Upper lobe of left lung (tissue), 6 donors: ENCODE measurements around the gene SEMA3E. TPM values are rescaled to one million over a fixed set of nuclear protein-coding genes. Genes with fewer than 3 reads are reported as not detected.

Source experiments
- ATAC-seq, 2 donors: fragments of 200-7000 bp; cut with Tn5 transposase; one replicate each; pipeline ENCODE4 v1.9.1; 2022; ENCODE audit warnings: mild to moderate bottlenecking in 2 of 2, moderate library complexity in 2 of 2; ENCODE audit not compliant: low FRiP score in 2 of 2
- DNase-seq, 2 donors: peaks; one replicate each; pipeline ENCODE4 v3.0.0-alpha.2; 2019 to 2020
- H3K27ac ChIP-seq, 4 donors: fragments of 200-600 bp; sonication (generic); one replicate each; pipeline ENCODE4 v1.5.1; 2016 to 2019
- H3K27me3 ChIP-seq, 4 donors: fragments of 200-600 bp; sonication (generic); one replicate each; pipeline ENCODE4 v1.5.1; 2017 to 2019
- H3K36me3 ChIP-seq, 4 donors: fragments of 200-600 bp; sonication (generic); one replicate each; pipeline ENCODE4 v1.5.1; 2016 to 2019
- H3K4me1 ChIP-seq, 4 donors: fragments of 200-600 bp; sonication (generic); one replicate each; pipeline ENCODE4 v1.5.1; 2018 to 2019
- H3K4me3 ChIP-seq, 4 donors: fragments of 200-600 bp; sonication (generic); one replicate each; pipeline ENCODE4 v1.5.1; 2017 to 2019; ENCODE audit warnings: mild to moderate bottlenecking in 2 of 4, moderate library complexity in 1 of 4
- H3K9me3 ChIP-seq, 4 donors: fragments of 200-600 bp; sonication (generic); one replicate each; pipeline ENCODE4 v1.5.1; 2018 to 2019
- CTCF ChIP-seq, 6 experiments: fragments of 450-650 bp in 4 of 6; fragments of 200-600 bp in 2 of 6; sonication (generic) in 2 of 6; IDR thresholded peaks; one replicate each; pipeline ENCODE4 v1.5.1; 2016 to 2019; ENCODE audit warnings: antibody characterized with exemption in 6 of 6
- EP300 ChIP-seq, 4 donors: sonication (generic); formaldehyde crosslinking; IDR thresholded peaks; one replicate each; pipeline ENCODE4 v1.5.1; 2017; ENCODE audit warnings: antibody characterized with exemption in 4 of 4, control low read depth in 2 of 4
- POLR2A ChIP-seq, 4 donors: fragments of 450-650 bp; IDR thresholded peaks; one replicate each; pipeline ENCODE4 v1.5.1; 2016 to 2017; ENCODE audit warnings: antibody characterized with exemption in 4 of 4, mild to moderate bottlenecking in 2 of 4
- POLR2AphosphoS5 ChIP-seq, 2 donors: sonication (generic); formaldehyde crosslinking; IDR thresholded peaks; one replicate each; pipeline ENCODE4 v1.5.1; 2017; ENCODE audit warnings: antibody characterized with exemption in 2 of 2
- WGBS, 2 donors: methylation state at CpG; one replicate each; pipeline ENCODE4 v1.1.5; 2017 to 2018; 5-methylcytosine and 5-hydroxymethylcytosine counted together
- total RNA-seq, 6 donors: library from RNA; depleted of rRNA in 4 of 6; stranded (reverse); fragments of >200 nt in 4 of 6; gene quantifications; one replicate each; pipeline versions ENCODE4 v1.1.0 to v1.2.1, GENCODE V29; 2016 to 2021
- donor health status: DM: no; HTN: no; CAD: no; lungs with moderate emphysema.
- donor health status: DM: no; HTN: yes; CAD: no; lungs with severe emphysema.

Gene SEMA3E
- total RNA-seq, 6 donors from 2014 or later = under 0.01 to 14.2 (median 6.9) TPM

DNA sequence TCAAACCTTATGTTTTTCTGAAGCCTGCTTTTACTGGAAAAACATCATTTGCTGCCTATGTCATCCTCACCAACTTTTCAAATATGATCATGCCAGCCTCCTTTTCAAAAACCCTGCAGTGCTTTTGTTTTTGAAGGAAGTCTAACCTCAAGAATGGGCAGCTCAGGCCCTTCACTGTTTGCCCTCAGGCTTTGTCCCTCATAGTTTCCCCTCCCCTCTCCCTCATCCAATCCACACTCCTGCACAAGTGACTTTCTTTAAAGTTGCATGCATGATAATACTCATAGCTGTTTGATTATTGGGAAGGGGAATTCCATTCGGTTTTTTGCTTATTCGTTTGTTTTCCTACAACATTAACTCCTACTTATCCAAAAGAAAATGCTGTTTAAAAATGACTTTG lies 219.4 kb downstream of the SEMA3E start:
- ATAC-seq (no peak), DNase-seq (no peak)
- no peak for TF ChIP-seq POLR2A (IDR thresholded peaks at IDR 0.05)
- no peak for TF ChIP-seq CTCF (IDR thresholded peaks at IDR 0.05)
- TF ChIP-seq POLR2AphosphoS5 (IDR thresholded peaks at IDR 0.05) = no peak
- no peak for TF ChIP-seq EP300 (IDR thresholded peaks at IDR 0.05)
- H3K4me3 ChIP-seq = no peak overlapping the region
- no peak overlapping the region for H3K27ac ChIP-seq
- H3K9me3 ChIP-seq = no peaks in the 10 kb centered on the region
- no peaks in the 10 kb centered on the region for H3K4me1 ChIP-seq
- 15 to 26% methylated on average over 2 of the region's 2 CpGs for WGBS, 2 donors
- H3K27me3 ChIP-seq = no peaks in the 10 kb centered on the region
- H3K36me3 ChIP-seq = no peaks in the 10 kb centered on the region

DNA sequence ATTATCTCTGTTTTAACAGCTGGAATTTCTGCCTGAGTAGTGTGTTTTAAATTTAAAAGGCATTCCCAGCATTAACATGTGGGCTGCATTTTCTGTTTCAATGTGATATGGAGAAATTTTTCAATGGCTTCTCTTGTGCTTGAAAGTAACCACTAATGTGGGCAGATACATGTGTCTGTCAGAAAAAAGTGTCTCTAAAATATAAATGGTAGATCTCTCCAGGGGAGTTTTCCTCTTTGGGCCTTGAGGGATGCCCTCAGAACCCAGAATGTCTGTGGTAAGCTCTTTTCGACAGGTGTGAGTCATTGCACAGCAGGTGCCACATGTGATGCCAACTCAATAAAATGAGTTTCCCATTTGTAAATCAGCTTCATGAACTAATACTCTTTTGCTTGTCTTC lies 221.1 kb downstream of the SEMA3E start:
- ATAC-seq (no peak), DNase-seq (no peak)
- no peaks in the 10 kb centered on the region for H3K36me3 ChIP-seq
- H3K4me3 ChIP-seq = no peak overlapping the region
- no peaks in the 10 kb centered on the region for H3K27me3 ChIP-seq
- TF ChIP-seq POLR2A (IDR thresholded peaks at IDR 0.05) (no peak), CTCF (IDR thresholded peaks at IDR 0.05) (no peak), EP300 (IDR thresholded peaks at IDR 0.05) (no peak), POLR2AphosphoS5 (IDR thresholded peaks at IDR 0.05) (no peak)
- H3K9me3 ChIP-seq = no peaks in the 10 kb centered on the region
- 85 to 90% methylated on average over 1 of the region's 1 CpG for WGBS, 2 donors
- H3K27ac ChIP-seq = no peak overlapping the region
- no peaks in the 10 kb centered on the region for H3K4me1 ChIP-seq

DNA sequence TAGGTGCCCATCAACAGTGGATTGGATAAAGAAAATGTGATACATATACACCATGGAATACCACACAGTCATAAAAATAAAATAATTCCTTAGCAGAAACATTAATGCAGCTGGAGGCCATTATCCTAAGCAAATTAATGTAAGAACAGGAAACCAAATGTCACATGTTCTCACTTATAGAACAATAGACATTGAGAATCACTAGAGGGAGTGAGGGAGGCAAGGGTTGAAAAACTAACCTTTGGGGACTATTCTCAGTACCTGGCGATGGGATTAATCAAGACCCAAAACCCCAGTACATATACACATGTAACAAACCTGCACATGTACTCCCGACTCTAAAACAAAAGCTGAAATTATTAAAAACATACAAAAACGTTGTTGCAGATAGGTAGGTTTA lies 222.6 kb downstream of the SEMA3E start:
- ATAC-seq (no peak), DNase-seq (no peak)
- no peak overlapping the region for H3K27ac ChIP-seq
- no peaks in the 10 kb centered on the region for H3K27me3 ChIP-seq
- no peaks in the 10 kb centered on the region for H3K9me3 ChIP-seq
- H3K4me1 ChIP-seq = no peaks in the 10 kb centered on the region
- no peaks in the 10 kb centered on the region for H3K36me3 ChIP-seq
- TF ChIP-seq EP300 (IDR thresholded peaks at IDR 0.05) = no peak
- TF ChIP-seq POLR2AphosphoS5 (IDR thresholded peaks at IDR 0.05) = no peak
- TF ChIP-seq CTCF (IDR thresholded peaks at IDR 0.05) = no peak
- TF ChIP-seq POLR2A (IDR thresholded peaks at IDR 0.05) = no peak
- H3K4me3 ChIP-seq = no peak overlapping the region
- WGBS, 2 donors = 69 to 75% methylated on average over 3 of the region's 3 CpGs

DNA sequence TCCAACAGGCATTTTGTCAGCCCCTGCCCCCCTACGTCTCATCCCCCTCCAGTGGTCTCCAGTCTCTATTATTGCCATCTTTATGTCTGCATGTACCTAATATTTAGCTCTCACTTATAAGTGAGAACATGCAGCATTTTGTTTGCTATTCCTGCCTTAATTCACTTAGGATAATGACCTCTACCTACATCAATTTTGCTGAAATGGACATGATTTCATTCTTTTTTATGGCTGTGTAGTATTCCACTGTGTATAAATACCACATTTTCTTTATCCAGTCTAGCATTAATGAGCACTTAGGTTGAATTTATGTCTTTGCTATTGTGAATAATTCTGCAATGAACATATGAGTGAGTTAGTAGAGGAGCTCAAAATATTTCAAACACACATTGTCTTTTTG lies 229.9 kb downstream of the SEMA3E start:
- no peaks in the 10 kb centered on the region for H3K4me1 ChIP-seq
- H3K36me3 ChIP-seq = no peaks in the 10 kb centered on the region
- no peak overlapping the region for H3K27ac ChIP-seq
- TF ChIP-seq CTCF (IDR thresholded peaks at IDR 0.05) = no peak
- TF ChIP-seq POLR2A (IDR thresholded peaks at IDR 0.05) = no peak
- no peak for TF ChIP-seq POLR2AphosphoS5 (IDR thresholded peaks at IDR 0.05)
- TF ChIP-seq EP300 (IDR thresholded peaks at IDR 0.05) = no peak
- H3K9me3 ChIP-seq = no peaks in the 10 kb centered on the region
- no peaks in the 10 kb centered on the region for H3K27me3 ChIP-seq
- WGBS, 2 donors = 63 to 74% methylated on average over 1 of the region's 1 CpG
- ATAC-seq (no peak), DNase-seq (no peak)
- H3K4me3 ChIP-seq = no peak overlapping the region

- WGBS, 2 donors = 43 to 50% methylated on average over 2 of the region's 2 CpGs
- no peak for ATAC-seq
- Histone ChIP-seq H3K36me3 (no peaks in the 10 kb centered on the region), H3K27ac (no peak overlapping the region), H3K9me3 (no peaks in the 10 kb centered on the region), H3K27me3 (no peaks in the 10 kb centered on the region), H3K4me1 (no peaks in the 10 kb centered on the region), H3K4me3 (no peak overlapping the region)
- TF ChIP-seq CTCF (IDR thresholded peaks at IDR 0.05) (no peak), EP300 (IDR thresholded peaks at IDR 0.05) (no peak), POLR2AphosphoS5 (IDR thresholded peaks at IDR 0.05) (no peak), POLR2A (IDR thresholded peaks at IDR 0.05) (no peak)
- DNase-seq = no peak
Measured at GRCh38 chr7:83415840-83416239, 233.1 kb downstream of the SEMA3E start.
